Stimulated activated CD8-positive, alpha-beta memory T cell treated with anti-CD3 and anti-CD28 coated beads, Interleukin-7, amount 100 ng/mL, for 4 hours (primary cell): ENCODE data around the gene PON2.
"Not testable (repeated sequence)": the region's sequence is repeated elsewhere in the genome, so short reads cannot be mapped to it uniquely, and the experiment has no call there.

Experiments
- DNase-seq, 2 donors: peaks; one replicate each; pipeline ENCODE4 v3.0.0-alpha.2; 2020; ENCODE audit warnings: low read depth in 2 of 2

Gene PON2

GRCh38 chr7:95405208-95405607, 29.6 kb downstream of the PON2 start:
- DNase-seq: no peak

GRCh38 chr7:95404316-95404865, 30.4 kb downstream of the PON2 start:
- DNase-seq: no peak

GRCh38 chr7:95398155-95398940, 36.5 kb downstream of the PON2 start:
- no peak for DNase-seq

GRCh38 chr7:95397381-95397780, 37.4 kb downstream of the PON2 start:
- DNase-seq: no peak

GRCh38 chr7:95396136-95397032, 38.4 kb downstream of the PON2 start, which contains the start of gene PON3:
Gene PON3 (minus strand): TSS chr7:95396375. CDS start chr7:95396350, 25 bp downstream.
- no peak for DNase-seq

GRCh38 chr7:95395755-95396135, 39.1 kb downstream of the PON2 start:
- no peak for DNase-seq

GRCh38 chr7:95394370-95394769, 40.5 kb downstream of the PON2 start:
- no peak for DNase-seq

- no peak for DNase-seq
These were observed 43.1 kb downstream of the PON2 start for GRCh38 chr7:95391761-95392160.

GRCh38 chr7:95389516-95389915, 45.3 kb downstream of the PON2 start:
- DNase-seq: no peak

GRCh38 chr7:95379457-95379856, 55.4 kb downstream of the PON2 start:
- DNase-seq: not testable (repeated sequence)

- no peak for DNase-seq
These were observed 58.0 kb downstream of the PON2 start for GRCh38 chr7:95376632-95377400.

- no peak for DNase-seq
These were observed 59.1 kb downstream of the PON2 start for GRCh38 chr7:95375591-95376257.

GRCh38 chr7:95373323-95373722, 61.5 kb downstream of the PON2 start:
- no peak for DNase-seq

- DNase-seq: no peak
These were observed 66.6 kb downstream of the PON2 start for GRCh38 chr7:95368235-95368634.

- no peak for DNase-seq
These were observed 67.2 kb downstream of the PON2 start for GRCh38 chr7:95367606-95368005.

GRCh38 chr7:95365151-95365550, 69.7 kb downstream of the PON2 start:
- no peak for DNase-seq

- no peak for DNase-seq
These were observed 77.2 kb downstream of the PON2 start for GRCh38 chr7:95357623-95358022.
